Measurements from ENCODE around the gene NAP1L5. TPM values are rescaled to one million over a fixed set of nuclear protein-coding genes. Genes with fewer than 3 reads are reported as not detected.

The NAP1L5 gene
- total RNA-seq, 1 donor from 2014 or later, result 4.9 TPM

GRCh38 chr4:88709989-88710388, 12.4 kb upstream of the NAP1L5 start:
- no peaks in the 10 kb centered on the region for H3K27me3 Mint-ChIP-seq
- no peaks in the 10 kb centered on the region for H3K4me1 Mint-ChIP-seq
- peaks cover 4% of the 10 kb centered on the region for H3K9me3 Mint-ChIP-seq
- no peak overlapping the region for H3K4me3 Mint-ChIP-seq
- H3K27ac Mint-ChIP-seq, result no peak overlapping the region
- DNase-seq, result no peak
- H3K36me3 Mint-ChIP-seq (ENCODE audit: low read depth), result peaks cover 46% of the 10 kb centered on the region
- intact Hi-C loops (cut with micrococcal nuclease), result no loop called here

GRCh38 chr4:88706574-88706973, 8.9 kb upstream of the NAP1L5 start:
- peaks cover 44% of the 10 kb centered on the region for H3K36me3 Mint-ChIP-seq (ENCODE audit: low read depth)
- H3K4me1 Mint-ChIP-seq, result no peaks in the 10 kb centered on the region
- no peak for DNase-seq
- no peaks in the 10 kb centered on the region for H3K27me3 Mint-ChIP-seq
- no peaks in the 10 kb centered on the region for H3K9me3 Mint-ChIP-seq
- intact Hi-C loops (cut with micrococcal nuclease), result no loop called here
- no peak overlapping the region for H3K4me3 Mint-ChIP-seq
- H3K27ac Mint-ChIP-seq, result no peak overlapping the region

GRCh38 chr4:88705805-88706492, 8.3 kb upstream of the NAP1L5 start:
- Mint-ChIP-seq H3K36me3 (ENCODE audit: low read depth) (peaks cover 44% of the 10 kb centered on the region), H3K27me3 (no peaks in the 10 kb centered on the region), H3K27ac (no peak overlapping the region), H3K4me1 (no peaks in the 10 kb centered on the region), H3K9me3 (no peaks in the 10 kb centered on the region), H3K4me3 (no peak overlapping the region)
- intact Hi-C loops (cut with micrococcal nuclease), result no loop called here
- no peak for DNase-seq

GRCh38 chr4:88705223-88705622, 7.6 kb upstream of the NAP1L5 start:
- H3K4me3 Mint-ChIP-seq, result no peak overlapping the region
- H3K4me1 Mint-ChIP-seq, result no peaks in the 10 kb centered on the region
- peaks cover 44% of the 10 kb centered on the region for H3K36me3 Mint-ChIP-seq (ENCODE audit: low read depth)
- DNase-seq, result no peak
- no peaks in the 10 kb centered on the region for H3K9me3 Mint-ChIP-seq
- no peaks in the 10 kb centered on the region for H3K27me3 Mint-ChIP-seq
- intact Hi-C loops (cut with micrococcal nuclease), result no loop called here
- no peak overlapping the region for H3K27ac Mint-ChIP-seq

GRCh38 chr4:88702782-88703181, 5.2 kb upstream of the NAP1L5 start:
- Mint-ChIP-seq H3K4me3 (no peak overlapping the region), H3K4me1 (no peaks in the 10 kb centered on the region), H3K9me3 (no peaks in the 10 kb centered on the region), H3K27me3 (no peaks in the 10 kb centered on the region), H3K27ac (no peak overlapping the region), H3K36me3 (ENCODE audit: low read depth) (peaks cover 36% of the 10 kb centered on the region)
- intact Hi-C loops (cut with micrococcal nuclease), result no loop called here
- no peak for DNase-seq

GRCh38 chr4:88698519-88698918, 890 bp upstream of the NAP1L5 start:
- peaks cover 8% of the 10 kb centered on the region for H3K4me1 Mint-ChIP-seq
- peaks cover 13% of the 10 kb centered on the region for H3K36me3 Mint-ChIP-seq (ENCODE audit: low read depth)
- DNase-seq, result no peak
- intact Hi-C loops (cut with micrococcal nuclease), result no loop called here
- no peak overlapping the region for H3K27ac Mint-ChIP-seq
- no peaks in the 10 kb centered on the region for H3K27me3 Mint-ChIP-seq
- H3K9me3 Mint-ChIP-seq, result no peaks in the 10 kb centered on the region
- H3K4me3 Mint-ChIP-seq, result no peak overlapping the region

GRCh38 chr4:88697141-88697540, 488 bp downstream of the NAP1L5 start:
- H3K36me3 Mint-ChIP-seq (ENCODE audit: low read depth), result peaks cover 7% of the 10 kb centered on the region
- H3K27ac Mint-ChIP-seq, result peak overlapping the region; percentile 84
- intact Hi-C loops (cut with micrococcal nuclease), result no loop called here
- H3K9me3 Mint-ChIP-seq, result no peaks in the 10 kb centered on the region
- peaks cover 8% of the 10 kb centered on the region for H3K4me1 Mint-ChIP-seq
- peak; percentile 62 for DNase-seq
- H3K27me3 Mint-ChIP-seq, result no peaks in the 10 kb centered on the region
- peak overlapping the region; percentile 89 for H3K4me3 Mint-ChIP-seq

GRCh38 chr4:88696630-88697029, 999 bp downstream of the NAP1L5 start:
- Mint-ChIP-seq H3K27me3 (no peaks in the 10 kb centered on the region), H3K4me3 (peak overlapping the region; percentile 89), H3K9me3 (no peaks in the 10 kb centered on the region), H3K36me3 (ENCODE audit: low read depth) (peaks cover 7% of the 10 kb centered on the region), H3K4me1 (peaks cover 8% of the 10 kb centered on the region), H3K27ac (peak overlapping the region; percentile 84)
- intact Hi-C loops (cut with micrococcal nuclease), result no loop called here
- no peak for DNase-seq

- Mint-ChIP-seq H3K9me3 (no peaks in the 10 kb centered on the region), H3K36me3 (ENCODE audit: low read depth) (peaks cover 18% of the 10 kb centered on the region), H3K27me3 (no peaks in the 10 kb centered on the region), H3K27ac (no peak overlapping the region), H3K4me1 (peaks cover 8% of the 10 kb centered on the region), H3K4me3 (no peak overlapping the region)
- no peak for DNase-seq
- intact Hi-C loops (cut with micrococcal nuclease), result no loop called here
These were observed 3.8 kb downstream of the NAP1L5 start for GRCh38 chr4:88693792-88694191.

GRCh38 chr4:88690355-88690754, 7.3 kb downstream of the NAP1L5 start:
- no peaks in the 10 kb centered on the region for H3K9me3 Mint-ChIP-seq
- H3K36me3 Mint-ChIP-seq (ENCODE audit: low read depth), result peaks cover 32% of the 10 kb centered on the region
- intact Hi-C loops (cut with micrococcal nuclease), result no loop called here
- peaks cover 3% of the 10 kb centered on the region for H3K4me1 Mint-ChIP-seq
- H3K4me3 Mint-ChIP-seq, result no peak overlapping the region
- H3K27ac Mint-ChIP-seq, result no peak overlapping the region
- H3K27me3 Mint-ChIP-seq, result no peaks in the 10 kb centered on the region
- DNase-seq, result no peak

GRCh38 chr4:88681209-88681608, 16.4 kb downstream of the NAP1L5 start:
- no peaks in the 10 kb centered on the region for H3K27me3 Mint-ChIP-seq
- peaks cover 52% of the 10 kb centered on the region for H3K36me3 Mint-ChIP-seq (ENCODE audit: low read depth)
- intact Hi-C loops (cut with micrococcal nuclease), result no loop called here
- no peaks in the 10 kb centered on the region for H3K9me3 Mint-ChIP-seq
- DNase-seq, result no peak
- H3K4me1 Mint-ChIP-seq, result peaks cover 3% of the 10 kb centered on the region
- no peak overlapping the region for H3K27ac Mint-ChIP-seq
- no peak overlapping the region for H3K4me3 Mint-ChIP-seq

- H3K27me3 Mint-ChIP-seq, result no peaks in the 10 kb centered on the region
- peaks cover 26% of the 10 kb centered on the region for H3K36me3 Mint-ChIP-seq (ENCODE audit: low read depth)
- no peak for DNase-seq
- H3K4me3 Mint-ChIP-seq, result no peak overlapping the region
- intact Hi-C loops (cut with micrococcal nuclease), result no loop called here
- H3K9me3 Mint-ChIP-seq, result no peaks in the 10 kb centered on the region
- peaks cover 3% of the 10 kb centered on the region for H3K4me1 Mint-ChIP-seq
- no peak overlapping the region for H3K27ac Mint-ChIP-seq
These were observed 22.1 kb downstream of the NAP1L5 start for GRCh38 chr4:88675543-88675942.

- Mint-ChIP-seq H3K27ac (no peak overlapping the region), H3K4me3 (no peak overlapping the region), H3K27me3 (no peaks in the 10 kb centered on the region), H3K9me3 (no peaks in the 10 kb centered on the region), H3K4me1 (peaks cover 3% of the 10 kb centered on the region), H3K36me3 (ENCODE audit: low read depth) (peaks cover 25% of the 10 kb centered on the region)
- DNase-seq, result no peak
- intact Hi-C loops (cut with micrococcal nuclease), result loop anchor here (5.0 kb wide), 1 partner anchor 138 kb away; no protein-coding TSS in a partner anchor
These were observed 22.6 kb downstream of the NAP1L5 start for GRCh38 chr4:88674979-88675378.

GRCh38 chr4:88674565-88674964, 23.1 kb downstream of the NAP1L5 start:
- DNase-seq, result no peak
- H3K9me3 Mint-ChIP-seq, result no peaks in the 10 kb centered on the region
- H3K27ac Mint-ChIP-seq, result no peak overlapping the region
- intact Hi-C loops (cut with micrococcal nuclease), result loop anchor here (5.0 kb wide), 1 partner anchor 137 kb away; no protein-coding TSS in a partner anchor
- no peaks in the 10 kb centered on the region for H3K27me3 Mint-ChIP-seq
- no peak overlapping the region for H3K4me3 Mint-ChIP-seq
- H3K36me3 Mint-ChIP-seq (ENCODE audit: low read depth), result peaks cover 25% of the 10 kb centered on the region
- peaks cover 3% of the 10 kb centered on the region for H3K4me1 Mint-ChIP-seq

- H3K4me3 Mint-ChIP-seq, result no peak overlapping the region
- intact Hi-C loops (cut with micrococcal nuclease), result loop anchor here (2.0 to 5.0 kb wide), 2 partner anchors 137 to 351 kb away; no protein-coding TSS in a partner anchor
These were observed 23.7 kb downstream of the NAP1L5 start for GRCh38 chr4:88673886-88674285.

More at GRCh38 chr4:88673886-88674285, 23.7 kb downstream of the NAP1L5 start:
- Mint-ChIP-seq H3K9me3 (no peaks in the 10 kb centered on the region), H3K4me1 (peaks cover 3% of the 10 kb centered on the region), H3K27me3 (no peaks in the 10 kb centered on the region), H3K27ac (no peak overlapping the region), H3K36me3 (ENCODE audit: low read depth) (peaks cover 23% of the 10 kb centered on the region)
- no peak for DNase-seq

Measured in activated CD4-positive, alpha-beta T cell treated with anti-CD3 and anti-CD28 coated beads, Interleukin-2, amount 10 ng/mL, durations not matched to agents 24 days and 14 days (primary cell).